T-helper 17 cell (primary cell): ENCODE results near the gene FAM3A. TPM values are rescaled to one million over a fixed set of nuclear protein-coding genes. Genes with fewer than 3 reads are reported as not detected.

Experiments used
- total RNA-seq, 4 donors: library from RNA in 2 of 4; stranded (reverse) in 2 of 4; gene quantifications; one replicate each; pipeline ENCODE4 v1.2.3 and lab custom pipeline; 2022 to 2026

Gene FAM3A
- total RNA-seq, 2 donors from 2014 or later, result 32.5 to 34.0 TPM

Other genes with a start within 250 kb of the FAM3A start
- gene TEX28, start 221.1 kb downstream of the FAM3A start, total RNA-seq, result not detected
- gene TKTL1, start 220.4 kb downstream of the FAM3A start, total RNA-seq, result 1 to 10 TPM; 3.0 to 4.2 TPM
- 1,000 to 10,000 TPM; 1,780 to 2,536 TPM for gene FLNA, start 141.6 kb downstream of the FAM3A start, total RNA-seq
- gene EMD, start 136.9 kb downstream of the FAM3A start, total RNA-seq, result 100 to 1,000 TPM; 121 to 132 TPM
- 1,000 to 10,000 TPM; 4,596 to 4,820 TPM for gene RPL10, start 117.9 kb downstream of the FAM3A start, total RNA-seq
- 10 to 100 TPM; 20.5 to 22.6 TPM for gene DNASE1L1, start 107.0 kb downstream of the FAM3A start, total RNA-seq
- 10 to 100 TPM; 84.1 to 95.7 TPM for gene TAFAZZIN, start 104.7 kb downstream of the FAM3A start, total RNA-seq
- 10 to 100 TPM; 41.4 to 43.0 TPM for gene ATP6AP1, start 87.6 kb downstream of the FAM3A start, total RNA-seq
- gene GDI1, start 79.1 kb downstream of the FAM3A start, total RNA-seq, result 100 to 1,000 TPM; 189 to 223 TPM
- gene FAM50A, start 72.1 kb downstream of the FAM3A start, total RNA-seq, result 10 to 100 TPM; 58.1 to 58.6 TPM
- gene PLXNA3, start 58.0 kb downstream of the FAM3A start, total RNA-seq, result 10 to 100 TPM; 66.3 to 78.6 TPM
- gene LAGE3, start 37.0 kb downstream of the FAM3A start, total RNA-seq, result 1 to 10 TPM; 9.1 to 9.5 TPM
- gene UBL4A, start 29.6 kb downstream of the FAM3A start, total RNA-seq, result 10 to 100 TPM; 15.2 to 30.6 TPM
- gene SLC10A3, start 25.6 kb downstream of the FAM3A start, total RNA-seq, result 10 to 100 TPM; 23.9 to 29.5 TPM
- 10 to 100 TPM; 28.5 to 44.9 TPM for gene G6PD, start 30.6 kb upstream of the FAM3A start, total RNA-seq
- gene IKBKG, start 31.4 kb upstream of the FAM3A start, total RNA-seq, result 10 to 100 TPM; 35.9 to 45.1 TPM
- gene CTAG1A, start 68.9 kb upstream of the FAM3A start, total RNA-seq, result not detected
- gene CTAG1B, start 103.0 kb upstream of the FAM3A start, total RNA-seq, result not detected
- gene CTAG2, start 137.3 kb upstream of the FAM3A start, total RNA-seq, result not detected
- 10 to 100 TPM; 17.7 to 18.4 TPM for gene GAB3, start 234.8 kb upstream of the FAM3A start, total RNA-seq
- gene DKC1, start 246.6 kb upstream of the FAM3A start, total RNA-seq, result 10 to 100 TPM; 46.6 to 60.7 TPM